G401 (cell line): ENCODE data around the gene UAP1L1. TPM values are rescaled to one million over a fixed set of nuclear protein-coding genes. Genes with fewer than 3 reads are reported as not detected.
A peak's percentile ranks its signal among the peaks of the same experiment; 100 is the strongest.
"Not testable (repeated sequence)": the region's sequence is repeated elsewhere in the genome, so short reads cannot be mapped to it uniquely, and the experiment has no call there.

Source experiments
- DNase-seq: peaks from one replicate; pipeline ENCODE4 v3.0.0-alpha.2; 2015; ENCODE audit warnings: low spot score
- in situ Hi-C: cut with HindIII; loops from 2 replicates; pipeline ENCODE4 v1.10.0; 2016; ENCODE audit warnings: low sequenced_read_pairs, mixed read lengths
- total RNA-seq: library from RNA; depleted of rRNA; stranded (reverse); fragments of >200 nt; shearing (Covaris generic); gene quantifications from 2 replicates; pipeline ENCODE4 v1.2.3, GENCODE V29; 2014; rRNA removed

The UAP1L1 gene
- total RNA-seq, 1 experiment from 2014 or later: 28.9 TPM

- in situ Hi-C loops: not testable (repeated sequence)
Observed at GRCh38 chr9:137121927-137122795, 44.8 kb downstream of the UAP1L1 start.

GRCh38 chr9:137122796-137123467 is 45.6 kb downstream of the UAP1L1 start:
- DNase-seq, in situ Hi-C loops: not testable (repeated sequence)

More at GRCh38 chr9:137121927-137122795, 44.8 kb downstream of the UAP1L1 start:
- not testable (repeated sequence) for DNase-seq

GRCh38 chr9:137123468-137123837 is 46.1 kb downstream of the UAP1L1 start:
- in situ Hi-C loops: no loop called here
- no peak for DNase-seq

GRCh38 chr9:137123952-137124462 is 46.7 kb downstream of the UAP1L1 start:
- in situ Hi-C loops, DNase-seq: not testable (repeated sequence)

- DNase-seq: no peak
- in situ Hi-C loops: no loop called here
Observed at GRCh38 chr9:137126786-137127185, 49.5 kb downstream of the UAP1L1 start.

- DNase-seq: no peak
- in situ Hi-C loops: no loop called here
Observed at GRCh38 chr9:137127301-137128157, 50.2 kb downstream of the UAP1L1 start.

GRCh38 chr9:137128158-137128861 is 51.0 kb downstream of the UAP1L1 start:
- in situ Hi-C loops: no loop called here
- DNase-seq: no peak

GRCh38 chr9:137128862-137129455 is 51.6 kb downstream of the UAP1L1 start:
- in situ Hi-C loops: no loop called here

GRCh38 chr9:137129456-137130175 is 52.3 kb downstream of the UAP1L1 start:
- peak; percentile 92 for DNase-seq
- in situ Hi-C loops: no loop called here

More at GRCh38 chr9:137128862-137129455, 51.6 kb downstream of the UAP1L1 start:
- DNase-seq: no peak

GRCh38 chr9:137130176-137130755 is 52.9 kb downstream of the UAP1L1 start:
- DNase-seq: no peak
- in situ Hi-C loops: no loop called here

Other genes starting within 250 kb of the UAP1L1 start
- 0.49 and 1.1 TPM in 2 replicates for gene AJM1, start 235.0 kb upstream of the UAP1L1 start, total RNA-seq
- gene PHPT1, start 228.1 kb upstream of the UAP1L1 start, total RNA-seq: 139 and 226 TPM in 2 replicates
- 1.9 TPM in 2 replicates for gene MAMDC4, start 225.2 kb upstream of the UAP1L1 start, total RNA-seq
- 308 and 348 TPM in 2 replicates for gene EDF1, start 211.2 kb upstream of the UAP1L1 start, total RNA-seq
- gene TRAF2, start 191.0 kb upstream of the UAP1L1 start, total RNA-seq: 22.6 and 36.3 TPM in 2 replicates
- 118 and 124 TPM in 2 replicates for gene FBXW5, start 132.8 kb upstream of the UAP1L1 start, total RNA-seq
- gene C8G, start 132.3 kb upstream of the UAP1L1 start, total RNA-seq: 0.92 TPM in 1 of 2 replicates, not detected in the other
- gene LCN12, start 125.2 kb upstream of the UAP1L1 start, total RNA-seq: not detected in 2 replicates
- gene PTGDS, start 100.0 kb upstream of the UAP1L1 start, total RNA-seq: 4.7 TPM in 1 of 2 replicates, not detected in the other
- not detected in 2 replicates for gene LCNL1, start 94.5 kb upstream of the UAP1L1 start, total RNA-seq
- 52.2 and 79.6 TPM in 2 replicates for gene PAXX, start 85.1 kb upstream of the UAP1L1 start, total RNA-seq
- gene CLIC3, start 80.9 kb upstream of the UAP1L1 start, total RNA-seq: 2.1 and 6.2 TPM in 2 replicates
- 8.5 and 12.3 TPM in 2 replicates for gene ABCA2, start 49.3 kb upstream of the UAP1L1 start, total RNA-seq
- gene FUT7, start 45.4 kb upstream of the UAP1L1 start, total RNA-seq: not detected in 2 replicates
- gene NPDC1, start 31.3 kb upstream of the UAP1L1 start, total RNA-seq: 32.0 and 38.4 TPM in 2 replicates
- not detected in 2 replicates for gene ENTPD2, start 23.5 kb upstream of the UAP1L1 start, total RNA-seq
- gene SAPCD2, start 7.0 kb upstream of the UAP1L1 start, total RNA-seq: 62.9 and 63.5 TPM in 2 replicates
- 67.0 and 73.9 TPM in 2 replicates for gene MAN1B1, start 9.5 kb downstream of the UAP1L1 start, total RNA-seq
- gene DPP7, start 37.2 kb downstream of the UAP1L1 start, total RNA-seq: 1.2 and 3.0 TPM in 2 replicates
- gene GRIN1, start 61.6 kb downstream of the UAP1L1 start, total RNA-seq: not detected in 2 replicates
- gene LRRC26, start 92.5 kb downstream of the UAP1L1 start, total RNA-seq: 1.3 TPM in 1 of 2 replicates, not detected in the other
- not detected in 2 replicates for gene TMEM210, start 94.5 kb downstream of the UAP1L1 start, total RNA-seq
- 58.8 and 63.6 TPM in 2 replicates for gene ANAPC2, start 111.0 kb downstream of the UAP1L1 start, total RNA-seq
- 95.8 and 122 TPM in 2 replicates for gene SSNA1, start 111.2 kb downstream of the UAP1L1 start, total RNA-seq
- 17.6 and 25.7 TPM in 2 replicates for gene TPRN, start 123.2 kb downstream of the UAP1L1 start, total RNA-seq
- 45.7 and 57.4 TPM in 2 replicates for gene TMEM203, start 128.1 kb downstream of the UAP1L1 start, total RNA-seq
- 3.9 and 6.4 TPM in 2 replicates for gene NDOR1, start 128.2 kb downstream of the UAP1L1 start, total RNA-seq
- gene RNF208, start 144.7 kb downstream of the UAP1L1 start, total RNA-seq: not detected in 2 replicates
- 10.7 and 16.0 TPM in 2 replicates for gene CYSRT1, start 147.7 kb downstream of the UAP1L1 start, total RNA-seq
- not detected in 2 replicates for gene RNF224, start 150.0 kb downstream of the UAP1L1 start, total RNA-seq
- not detected in 2 replicates for gene SLC34A3, start 153.4 kb downstream of the UAP1L1 start, total RNA-seq
- 1,012 and 1,099 TPM in 2 replicates for gene TUBB4B, start 163.8 kb downstream of the UAP1L1 start, total RNA-seq
- not detected in 2 replicates for gene STPG3, start 173.8 kb downstream of the UAP1L1 start, total RNA-seq
- 93.6 and 118 TPM in 2 replicates for gene NELFB, start 177.8 kb downstream of the UAP1L1 start, total RNA-seq
- 38.2 and 41.7 TPM in 2 replicates for gene TOR4A, start 200.2 kb downstream of the UAP1L1 start, total RNA-seq
- 6.3 and 6.7 TPM in 2 replicates for gene NRARP, start 224.8 kb downstream of the UAP1L1 start, total RNA-seq